NB4 (cell line): ENCODE results near the gene NABP2.

Source experiments
- CTCF ChIP-seq: IDR thresholded peaks from one replicate; pipeline ENCODE4 v1.5.1; 2012; ENCODE audit warnings: low read depth, low read length
- MAX ChIP-seq: IDR thresholded peaks from 2 replicates; pipeline ENCODE4 v1.6.1; 2011; ENCODE audit warnings: low read depth, low read length
- MYC ChIP-seq: IDR thresholded peaks from 2 replicates; pipeline ENCODE4 v1.6.1; 2011; ENCODE audit warnings: low read depth, low read length
- POLR2A ChIP-seq: IDR thresholded peaks from 2 replicates; pipeline ENCODE4 v1.6.1; 2011; ENCODE audit warnings: mild to moderate bottlenecking; ENCODE audit not compliant: insufficient read length; ENCODE audit errors: extremely low read depth

GRCh38 chr12:56261503-56262232, 37.5 kb downstream of the NABP2 start:
- TF ChIP-seq CTCF (no peak), MAX (no peak), POLR2A (no peak), MYC (no peak)
